ENCODE results near the gene NCKAP5.

The NCKAP5 gene

GRCh38 chr2:133417415-133417814 is 150.8 kb downstream of the NCKAP5 start:
- DNase-seq, result peak; percentile 14

GRCh38 chr2:133416736-133417135 is 151.5 kb downstream of the NCKAP5 start:
- DNase-seq, result no peak

GRCh38 chr2:133416146-133416545 is 152.1 kb downstream of the NCKAP5 start:
- DNase-seq, result no peak

DNA sequence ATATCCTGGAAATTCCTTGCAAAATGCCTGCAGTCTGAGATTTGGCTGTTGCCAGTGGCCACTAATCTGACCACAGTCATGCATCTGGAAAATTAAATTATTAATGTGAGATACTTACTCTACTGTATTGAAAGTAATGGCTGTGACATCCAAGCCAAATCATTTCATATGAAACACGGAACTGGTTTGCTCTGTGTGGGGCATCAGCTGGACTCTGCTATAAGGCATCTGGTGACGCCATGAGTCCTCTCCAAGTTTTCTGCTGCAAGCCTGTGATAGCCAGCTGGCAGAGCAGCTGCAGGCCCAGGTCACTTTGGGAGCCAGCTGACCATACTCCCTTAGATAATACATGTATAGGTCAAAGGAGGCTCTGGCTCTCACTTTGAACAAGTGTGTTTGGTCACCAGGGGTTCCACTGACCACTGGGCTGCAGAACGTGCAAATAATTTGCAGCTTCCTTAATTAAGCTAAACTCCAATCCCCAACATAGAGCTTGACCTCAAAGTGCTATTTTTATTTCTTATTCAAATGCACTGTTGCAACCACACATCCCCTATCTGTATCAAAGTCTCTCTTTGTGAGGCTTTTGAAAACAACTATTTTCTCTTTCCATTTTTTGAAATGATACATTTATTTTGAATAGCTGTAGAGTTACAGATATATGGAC is 152.9 kb downstream of the NCKAP5 start:
- peak; percentile 82 for DNase-seq

GRCh38 chr2:133414486-133415209 is 153.6 kb downstream of the NCKAP5 start:
- no peak for DNase-seq

DNA sequence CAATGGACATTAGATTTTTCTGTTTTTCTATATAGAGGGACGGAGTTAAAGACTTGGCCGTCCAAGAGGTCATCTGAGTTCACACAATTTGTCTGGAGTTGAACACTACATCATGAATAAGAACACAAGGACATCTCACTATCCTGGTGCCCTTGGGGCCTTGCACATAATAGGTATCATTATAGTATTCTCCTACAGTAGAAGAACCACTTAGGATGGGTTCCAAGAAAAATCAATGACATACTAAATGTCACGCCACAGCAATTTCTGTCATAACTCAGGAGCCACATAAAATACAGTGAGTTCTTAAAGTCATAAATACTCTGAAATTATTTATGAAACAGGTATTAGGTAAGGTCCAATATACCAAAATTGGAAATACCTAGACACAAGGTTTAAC is 154.4 kb downstream of the NCKAP5 start:
- DNase-seq, result no peak

DNA sequence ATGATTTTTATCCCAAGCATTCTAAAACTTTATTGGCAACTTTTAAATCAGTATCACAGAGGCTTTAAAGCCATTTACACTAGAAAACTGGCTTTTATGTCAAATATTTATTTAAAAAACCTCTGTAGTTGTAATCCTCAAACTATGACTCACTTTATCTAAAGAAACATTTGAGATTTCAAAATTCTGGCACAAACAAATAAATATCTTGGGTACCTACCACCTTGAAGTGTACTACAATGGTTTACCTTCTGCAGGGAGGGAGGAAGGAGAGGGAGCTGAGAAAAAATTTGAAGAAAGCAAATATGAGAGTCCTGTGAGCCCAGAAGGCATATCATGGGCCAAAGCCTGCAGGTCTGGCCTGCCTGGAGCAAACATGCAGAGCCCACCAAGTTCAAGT is 155.6 kb downstream of the NCKAP5 start:
- no peak for DNase-seq

DNA sequence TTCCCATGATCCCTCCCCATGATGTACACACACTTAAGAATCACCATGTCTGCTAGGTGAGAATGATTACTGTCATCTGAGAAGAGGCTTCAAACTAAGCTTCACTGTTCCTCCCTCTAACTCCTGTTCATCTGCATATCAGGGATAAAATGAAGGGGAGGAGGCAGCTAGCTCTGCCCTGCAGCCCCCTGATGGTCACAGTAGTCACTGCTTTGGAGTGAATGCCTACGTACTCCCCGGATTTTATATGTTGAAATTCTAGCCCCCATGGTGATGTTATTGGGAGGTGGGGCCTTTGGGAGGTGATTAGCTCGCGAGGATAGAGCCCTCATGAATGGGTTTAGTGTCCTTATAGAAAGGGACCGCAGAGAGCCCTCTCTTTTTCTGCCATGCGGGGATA is 156.4 kb downstream of the NCKAP5 start:
- no peak for DNase-seq

DNA sequence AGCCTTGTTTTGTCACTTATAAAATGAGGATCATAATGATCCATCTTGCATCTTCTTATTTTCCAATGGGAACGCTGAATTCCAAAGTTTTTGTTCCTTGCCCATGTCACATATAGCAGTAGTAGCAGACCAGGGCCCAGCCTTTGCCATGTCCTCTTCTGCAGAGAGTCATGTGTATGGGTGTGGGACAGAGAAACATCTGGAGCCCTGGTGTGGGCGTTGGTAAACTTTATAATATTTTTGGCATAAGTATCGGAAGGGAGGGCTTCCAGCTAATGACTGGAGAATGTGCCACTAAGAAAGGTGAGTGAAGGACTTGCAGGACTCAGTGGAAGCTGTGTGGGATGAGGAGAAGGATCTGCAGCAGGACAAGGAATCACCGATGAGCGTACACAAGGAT is 157.2 kb downstream of the NCKAP5 start:
- no peak for DNase-seq

GRCh38 chr2:133409581-133410285 is 158.5 kb downstream of the NCKAP5 start:
- DNase-seq, result no peak

DNA sequence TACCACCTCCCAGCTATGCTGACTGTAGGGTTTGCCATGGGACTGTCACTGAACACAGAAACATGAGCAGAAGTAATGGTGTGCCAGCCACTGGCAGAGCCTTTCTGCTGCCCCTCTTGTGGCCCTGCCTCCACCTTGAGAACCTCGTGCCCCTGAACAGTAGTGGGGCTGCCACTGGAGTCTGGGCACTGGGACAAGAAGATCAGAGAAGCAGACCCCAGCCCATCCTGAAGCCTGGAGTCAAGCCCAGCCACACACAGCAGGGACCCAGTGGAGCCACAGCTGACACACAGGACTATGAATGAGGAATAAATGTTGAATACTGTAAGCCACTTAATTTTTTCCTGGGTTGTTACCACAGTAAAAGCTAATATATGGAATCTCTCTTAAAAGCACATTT is 159.6 kb downstream of the NCKAP5 start:
- DNase-seq, result no peak

DNA sequence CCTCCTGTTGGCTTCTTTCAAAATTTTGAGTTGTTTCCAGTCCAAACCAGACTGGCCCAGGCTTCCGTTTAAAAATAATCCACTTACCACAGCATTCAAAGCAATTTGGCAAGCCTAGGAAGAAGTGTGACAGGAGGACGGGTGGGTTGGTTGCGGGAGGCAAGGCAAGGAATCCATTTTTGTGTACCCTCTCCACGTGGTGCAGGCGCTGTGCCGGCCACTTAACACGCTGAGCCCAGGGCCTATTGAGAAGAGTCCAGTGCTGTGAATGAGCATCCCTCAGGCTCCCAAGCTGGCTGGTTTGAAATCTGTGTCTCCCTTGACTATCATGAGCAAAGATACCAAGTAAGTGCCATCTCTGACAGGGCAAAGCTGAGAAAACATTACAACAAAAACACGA is 160.9 kb downstream of the NCKAP5 start:
- no peak for DNase-seq

GRCh38 chr2:133405252-133405651 is 163.0 kb downstream of the NCKAP5 start:
- DNase-seq, result no peak

DNA sequence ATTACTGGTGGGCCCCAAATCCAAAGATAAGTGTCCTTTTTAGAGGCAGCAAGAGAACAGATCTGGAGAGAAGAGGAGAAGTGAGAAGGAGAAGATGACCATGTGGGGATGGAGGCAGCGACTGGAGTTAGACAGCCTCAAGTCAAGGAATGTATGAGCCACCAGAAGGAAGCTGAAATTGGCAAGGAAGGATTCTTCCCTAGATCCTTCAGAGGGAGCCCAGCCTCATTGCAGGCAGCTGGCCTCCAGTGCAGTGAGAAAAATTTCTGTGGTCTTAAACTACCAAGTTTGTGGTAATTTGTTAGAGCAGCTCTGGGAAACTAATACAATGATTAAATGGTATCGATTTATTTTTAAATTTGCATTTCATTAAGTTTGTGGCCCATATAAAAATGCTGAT is 167.9 kb downstream of the NCKAP5 start:
- DNase-seq, result no peak

DNA sequence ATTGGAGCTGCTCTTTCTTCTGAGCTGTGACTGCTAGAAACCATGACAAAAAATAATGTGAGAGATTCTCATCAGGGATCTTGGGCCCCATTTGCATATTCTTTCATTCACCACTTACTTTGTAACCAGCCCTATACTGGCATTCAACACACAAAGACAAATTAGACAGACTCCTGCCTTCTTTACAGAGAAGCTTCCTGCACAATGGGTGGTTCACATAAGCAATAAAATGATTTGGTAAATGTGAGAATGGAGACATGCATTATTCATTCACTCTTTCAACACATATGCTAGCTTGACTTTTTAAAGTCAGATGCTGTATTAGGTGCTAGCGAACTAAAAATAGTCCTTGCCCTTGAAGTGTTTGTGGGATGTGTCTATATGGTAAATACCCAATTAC is 174.4 kb downstream of the NCKAP5 start:
- DNase-seq, result no peak

GRCh38 chr2:133390156-133390555 is 178.1 kb downstream of the NCKAP5 start:
- DNase-seq, result no peak

GRCh38 chr2:133389569-133389968 is 178.7 kb downstream of the NCKAP5 start:
- DNase-seq, result no peak

DNA sequence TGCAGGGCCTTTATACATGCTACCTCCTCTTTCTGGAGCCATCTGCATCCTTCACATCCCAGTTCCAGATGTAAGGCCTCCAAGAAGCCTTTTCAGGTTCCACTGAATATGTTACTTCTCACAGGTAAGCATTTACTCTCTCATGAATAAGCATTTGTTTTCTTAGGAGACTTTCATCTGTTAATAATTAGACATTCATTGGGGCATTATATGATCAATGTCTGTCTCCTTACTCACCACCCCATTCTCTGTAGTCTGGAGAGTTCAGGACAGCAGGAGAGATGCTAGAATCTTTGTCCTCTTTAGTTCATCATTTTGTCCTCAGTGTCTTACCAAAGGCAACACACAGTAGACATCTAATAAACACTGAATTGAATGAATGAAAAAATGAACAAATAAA is 185.7 kb downstream of the NCKAP5 start:
- DNase-seq, result no peak

GRCh38 chr2:133380991-133381390 is 187.3 kb downstream of the NCKAP5 start:
- no peak for DNase-seq

- no peak for DNase-seq
These were observed 189.2 kb downstream of the NCKAP5 start for GRCh38 chr2:133378928-133379549.

- no peak for DNase-seq
These were observed 189.9 kb downstream of the NCKAP5 start for GRCh38 chr2:133378386-133378785.

DNA sequence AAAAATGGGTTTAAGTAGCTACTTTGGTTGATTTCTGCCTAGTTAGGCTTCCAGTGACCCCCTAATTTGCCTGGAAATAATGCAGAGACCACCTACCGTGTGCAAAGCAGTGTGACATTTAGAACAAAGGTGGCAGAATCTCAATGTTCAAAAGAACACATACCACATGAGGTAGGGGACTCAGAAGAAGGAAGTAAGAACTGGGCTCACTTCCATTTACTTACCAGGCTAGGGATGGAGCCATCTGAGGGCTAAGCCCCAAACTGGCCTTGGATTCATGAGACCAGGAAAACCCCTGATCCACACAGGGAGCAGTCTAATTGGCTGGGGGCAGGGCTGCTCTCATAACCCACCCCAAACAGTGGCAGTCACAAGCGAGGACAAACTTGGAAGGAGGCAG is 190.7 kb downstream of the NCKAP5 start:
- DNase-seq, result no peak

DNA sequence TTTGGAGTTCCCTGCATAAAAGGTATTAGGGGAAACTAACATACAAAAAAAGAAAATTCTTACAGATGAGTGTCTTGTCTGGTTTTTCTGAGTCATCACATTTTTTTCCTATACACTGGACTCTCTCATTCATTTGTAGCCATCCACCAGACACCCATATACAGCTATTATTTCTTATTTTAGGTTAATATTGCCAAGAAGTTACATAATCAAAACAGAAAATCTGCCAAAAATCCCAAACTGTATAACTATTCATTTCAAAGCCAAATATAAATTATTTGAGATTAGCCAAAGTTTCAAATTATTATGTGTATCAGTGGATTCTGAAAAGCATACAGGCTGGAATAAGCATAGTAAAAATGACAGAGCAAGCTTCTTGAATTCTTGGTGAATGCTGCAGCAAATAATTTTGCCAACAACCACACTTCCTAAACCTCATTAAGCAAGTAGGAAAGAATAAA is 191.2 kb downstream of the NCKAP5 start:
- DNase-seq, result no peak

GRCh38 chr2:133374781-133375180 is 193.5 kb downstream of the NCKAP5 start:
- no peak for DNase-seq
